ENCODE results near the gene ZNF618. TPM values are rescaled to one million over a fixed set of nuclear protein-coding genes. Genes with fewer than 3 reads are reported as not detected.

Gene ZNF618
- total and polyA plus RNA-seq, 8 donors = 1.2 to 19.8 (median 5.3) TPM

GRCh38 chr9:113920872-113921271 lies 44.8 kb downstream of the ZNF618 start:
- intact Hi-C loops (cut with DNase I; ENCODE audit: low total_unique reads) = no loop called here

GRCh38 chr9:113921396-113921925 lies 45.4 kb downstream of the ZNF618 start:
- TF ChIP-seq POLR2AphosphoS5 (IDR thresholded peaks at IDR 0.05) (no peak), EP300 (IDR thresholded peaks at IDR 0.05) (no peak), CTCF (IDR thresholded peaks at IDR 0.05) (no peak), POLR2A (IDR thresholded peaks at IDR 0.05) (no peak)
- no peak for DNase-seq
- H3K4me3 ChIP-seq = no peak overlapping the region
- H3K4me1 ChIP-seq = no peaks in the 10 kb centered on the region
- intact Hi-C loops (cut with DNase I; ENCODE audit: low total_unique reads) = no loop called here
- H3K36me3 ChIP-seq = no peaks in the 10 kb centered on the region
- 89 to 93% (median 91%) methylated on average over 3 of the region's 3 CpGs for WGBS, 5 donors
- peak overlapping the region in 1 of 5 donors; percentile 42 for H3K27ac ChIP-seq
- no peaks in the 10 kb centered on the region for H3K27me3 ChIP-seq
- peaks cover 0 to 5% (median 0%) of the 10 kb centered on the region in 4 donors for H3K9me3 ChIP-seq

More at GRCh38 chr9:113920872-113921271, 44.8 kb downstream of the ZNF618 start:
- TF ChIP-seq POLR2AphosphoS5 (IDR thresholded peaks at IDR 0.05) = no peak
- TF ChIP-seq EP300 (IDR thresholded peaks at IDR 0.05) = no peak
- no peak for TF ChIP-seq CTCF (IDR thresholded peaks at IDR 0.05)
- H3K9me3 ChIP-seq = peaks cover 0 to 5% (median 0%) of the 10 kb centered on the region in 4 donors
- H3K4me3 ChIP-seq = no peak overlapping the region
- DNase-seq = no peak
- H3K27me3 ChIP-seq = no peaks in the 10 kb centered on the region
- no peaks in the 10 kb centered on the region for H3K36me3 ChIP-seq
- 91 to 97% (median 95%) methylated on average over 3 of the region's 3 CpGs for WGBS, 5 donors
- H3K27ac ChIP-seq = no peak overlapping the region
- no peaks in the 10 kb centered on the region for H3K4me1 ChIP-seq

GRCh38 chr9:113922160-113922559 lies 46.1 kb downstream of the ZNF618 start:
- DNase-seq = no peak
- Histone ChIP-seq H3K36me3 (no peaks in the 10 kb centered on the region), H3K27ac (peak overlapping the region in 1 of 5 donors; percentile 42), H3K4me1 (no peaks in the 10 kb centered on the region), H3K9me3 (peaks cover 0 to 5% (median 0%) of the 10 kb centered on the region in 4 donors), H3K27me3 (no peaks in the 10 kb centered on the region), H3K4me3 (no peak overlapping the region)
- 61 to 71% (median 65%) methylated on average over 4 of the region's 4 CpGs for WGBS, 5 donors
- intact Hi-C loops (cut with DNase I; ENCODE audit: low total_unique reads) = no loop called here
- TF ChIP-seq POLR2A (IDR thresholded peaks at IDR 0.05) (no peak), EP300 (IDR thresholded peaks at IDR 0.05) (no peak), POLR2AphosphoS5 (IDR thresholded peaks at IDR 0.05) (no peak), CTCF (IDR thresholded peaks at IDR 0.05) (no peak)

DNA sequence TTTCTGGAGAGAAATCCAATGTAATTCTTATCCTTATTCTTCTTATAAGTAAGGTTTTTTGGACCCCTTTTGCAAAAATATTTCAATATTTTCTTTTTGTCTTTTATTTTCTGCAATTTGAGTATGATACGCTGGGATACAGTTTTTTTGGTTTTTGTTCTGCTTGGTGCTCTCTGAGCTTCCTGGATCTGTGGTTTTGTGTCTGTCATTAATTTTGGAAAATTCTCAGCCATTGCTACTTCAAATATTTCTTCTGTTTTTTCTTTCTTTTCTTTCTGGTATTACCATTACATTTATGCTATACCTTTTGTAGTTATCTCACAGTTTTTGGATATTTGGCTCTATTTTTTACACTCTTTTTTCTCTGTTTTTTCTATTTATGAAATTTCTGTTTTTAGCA lies 50.1 kb downstream of the ZNF618 start:
- 51 to 100% (median 94%) methylated on average over 1 of the region's 1 CpG for WGBS, 5 donors
- Histone ChIP-seq H3K4me3 (no peak overlapping the region), H3K27ac (no peak overlapping the region), H3K36me3 (no peaks in the 10 kb centered on the region), H3K4me1 (peaks cover 6 to 21% (median 11%) of the 10 kb centered on the region in 4 donors), H3K9me3 (peaks cover 0 to 16% (median 4%) of the 10 kb centered on the region in 4 donors), H3K27me3 (no peaks in the 10 kb centered on the region)
- TF ChIP-seq POLR2A (IDR thresholded peaks at IDR 0.05) (no peak), POLR2AphosphoS5 (IDR thresholded peaks at IDR 0.05) (no peak), EP300 (IDR thresholded peaks at IDR 0.05) (no peak), CTCF (IDR thresholded peaks at IDR 0.05) (no peak)
- DNase-seq = no peak
- intact Hi-C loops (cut with DNase I; ENCODE audit: low total_unique reads) = no loop called here

Measured in stomach (tissue), 9 donors.